Measurements from ENCODE around the gene AGAP9.
"Not testable (repeated sequence)": the region's sequence is repeated elsewhere in the genome, so short reads cannot be mapped to it uniquely, and the experiment has no call there.

- TF ChIP-seq MAX (CRISPR knock-in tag; IDR thresholded peaks at IDR 0.05); CTCF (IDR thresholded peaks at IDR 0.05); GABPB1 (CRISPR knock-in tag; IDR thresholded peaks at IDR 0.05); SMAD4 (CRISPR knock-in tag; IDR thresholded peaks at IDR 0.05); PREB (CRISPR knock-in tag; IDR thresholded peaks at IDR 0.05; ENCODE audit: borderline replicate concordance); PRDM15 (CRISPR knock-in tag; IDR thresholded peaks at IDR 0.05); NR2C2 (CRISPR knock-in tag; IDR thresholded peaks at IDR 0.05); NFYB (CRISPR knock-in tag; conservative IDR thresholded peaks at IDR 0.05; ENCODE audit: low read depth); ETV6 (CRISPR knock-in tag; IDR thresholded peaks at IDR 0.05); ZBTB43 (CRISPR knock-in tag; IDR thresholded peaks at IDR 0.05); ELF4 (CRISPR knock-in tag; IDR thresholded peaks at IDR 0.05; ENCODE audit: low read depth); TP53 (CRISPR knock-in tag; IDR thresholded peaks at IDR 0.05); CREB1 (CRISPR knock-in tag; IDR thresholded peaks at IDR 0.05); AFF4 (CRISPR knock-in tag; IDR thresholded peaks at IDR 0.05; ENCODE audit: borderline replicate concordance): not testable (repeated sequence)
Measured at GRCh38 chr10:47468731-47469528, 54.5 kb downstream of the AGAP9 start.

All from WTC11 (cell line).